Activated CD4-positive, alpha-beta T cell treated with anti-CD3 and anti-CD28 coated beads, Interleukin-2, amount 10 ng/mL, durations not matched to agents 7 days and 5 days (primary cell): ENCODE results near the gene KLHL21. TPM values are rescaled to one million over a fixed set of nuclear protein-coding genes. Genes with fewer than 3 reads are reported as not detected.

Source experiments
- CTCF ChIA-PET: fragments of 350-600 bp; sonication (Branson Sonifier 250); formaldehyde crosslinking; loops from one replicate; lab custom pipeline; 2021; ENCODE audit warnings: antibody characterized with exemption; lab: Charles Lee
- POLR2A ChIA-PET: fragments of 350-600 bp; sonication (Branson Sonifier 250); formaldehyde crosslinking; loops from one replicate; lab custom pipeline; 2021; ENCODE audit warnings: antibody characterized with exemption; lab: Charles Lee
- DNase-seq: peaks from one replicate; pipeline ENCODE4 v3.0.0-alpha.2; 2020
- H3K27ac Mint-ChIP-seq: one replicate; pipeline ENCODE4 v1.8.0; 2021; ENCODE audit warnings: mild to moderate bottlenecking, moderate library complexity, mixed read lengths
- H3K27me3 Mint-ChIP-seq: one replicate; pipeline ENCODE4 v1.8.0; 2021; ENCODE audit warnings: mixed read lengths
- H3K36me3 Mint-ChIP-seq: one replicate; pipeline ENCODE4 v1.8.0; 2021; ENCODE audit warnings: low read depth, mixed read lengths
- H3K4me1 Mint-ChIP-seq: one replicate; pipeline ENCODE4 v1.8.0; 2021; ENCODE audit warnings: mixed read lengths
- H3K4me3 Mint-ChIP-seq: one replicate; pipeline ENCODE4 v1.8.0; 2021; ENCODE audit warnings: mild to moderate bottlenecking, moderate library complexity, mixed read lengths
- H3K9me3 Mint-ChIP-seq: one replicate; pipeline ENCODE4 v1.8.0; 2021; ENCODE audit warnings: mixed read lengths
- total RNA-seq, 2 experiments: library from RNA; stranded (reverse); gene quantifications; one replicate each; pipeline ENCODE4 v1.2.3, GENCODE V29; 2021

The KLHL21 gene
- total RNA-seq, 2 experiments from 2014 or later: 17.3 to 20.0 TPM

- CTCF ChIA-PET: interaction anchor here (1.4 kb wide), 1 partner anchor 205 kb away, joined by 4 read pairs; no protein-coding TSS in a partner anchor
- Mint-ChIP-seq H3K36me3 (peaks cover 9% of the 10 kb centered on the region), H3K4me1 (peaks cover 40% of the 10 kb centered on the region), H3K27ac (no peak overlapping the region), H3K4me3 (no peak overlapping the region), H3K9me3 (no peaks in the 10 kb centered on the region), H3K27me3 (no peaks in the 10 kb centered on the region)
- POLR2A ChIA-PET: interaction anchor here (0.6 kb wide), 1 partner anchor 13 kb away, joined by 3 read pairs; no protein-coding TSS in a partner anchor
- DNase-seq: no peak
These were observed 18.3 kb downstream of the KLHL21 start for GRCh38 chr1:6584126-6585080.

GRCh38 chr1:6582370-6582769, 20.3 kb downstream of the KLHL21 start:
- DNase-seq: no peak
- H3K9me3 Mint-ChIP-seq: no peaks in the 10 kb centered on the region
- ChIA-PET CTCF (no interaction called here), POLR2A (no interaction called here)
- no peak overlapping the region for H3K4me3 Mint-ChIP-seq
- peaks cover 42% of the 10 kb centered on the region for H3K4me1 Mint-ChIP-seq
- H3K27me3 Mint-ChIP-seq: no peaks in the 10 kb centered on the region
- H3K27ac Mint-ChIP-seq: no peak overlapping the region
- peaks cover 4% of the 10 kb centered on the region for H3K36me3 Mint-ChIP-seq

- Mint-ChIP-seq H3K27ac (peak overlapping the region; percentile 98), H3K9me3 (no peaks in the 10 kb centered on the region), H3K27me3 (no peaks in the 10 kb centered on the region), H3K4me3 (peak overlapping the region; percentile 38), H3K36me3 (peaks cover 4% of the 10 kb centered on the region), H3K4me1 (peaks cover 41% of the 10 kb centered on the region)
- no peak for DNase-seq
- POLR2A ChIA-PET: interaction anchor here (0.6 to 0.7 kb wide), 2 partner anchors 28 to 54 kb away, joined by 3 to 6 read pairs; partner anchors contain the start of gene NOL9
- CTCF ChIA-PET: interaction anchor here (1.2 to 7.3 kb wide), 3 partner anchors 11 to 34 kb away, joined by 4 to 49 read pairs (median 5); partner anchors contain the start of genes NOL9 and TAS1R1
These were observed 20.9 kb downstream of the KLHL21 start for GRCh38 chr1:6581561-6582305.

- DNase-seq: no peak
- Mint-ChIP-seq H3K27ac (peak overlapping the region; percentile 98), H3K4me3 (peak overlapping the region; percentile 98), H3K36me3 (peaks cover 4% of the 10 kb centered on the region), H3K9me3 (no peaks in the 10 kb centered on the region), H3K4me1 (peaks cover 41% of the 10 kb centered on the region), H3K27me3 (no peaks in the 10 kb centered on the region)
- ChIA-PET CTCF (interaction anchor here (1.0 to 7.3 kb wide), 10 partner anchors 8 to 39 kb away, joined by 3 to 49 read pairs (median 4); partner anchors contain the start of genes NOL9 and TAS1R1), POLR2A (interaction anchor here (0.6 to 0.7 kb wide), 2 partner anchors 27 to 53 kb away, joined by 3 to 6 read pairs; partner anchors contain the start of gene NOL9)
These were observed 21.9 kb downstream of the KLHL21 start for GRCh38 chr1:6580593-6581409.

GRCh38 chr1:6580119-6580592, 22.5 kb downstream of the KLHL21 start:
- Mint-ChIP-seq H3K36me3 (peaks cover 4% of the 10 kb centered on the region), H3K27ac (peak overlapping the region; percentile 98), H3K4me3 (peak overlapping the region; percentile 98), H3K9me3 (no peaks in the 10 kb centered on the region), H3K27me3 (no peaks in the 10 kb centered on the region), H3K4me1 (peaks cover 40% of the 10 kb centered on the region)
- CTCF ChIA-PET: interaction anchor here (1.0 to 7.3 kb wide), 9 partner anchors 9 to 40 kb away, joined by 3 to 49 read pairs (median 4); partner anchors contain the start of genes NOL9 and TAS1R1
- POLR2A ChIA-PET: no interaction called here
- peak; percentile 22 for DNase-seq

GRCh38 chr1:6579374-6580118, 23.1 kb downstream of the KLHL21 start, which contains the start of gene ZBTB48:
Gene ZBTB48, plus strand, starts transcription at chr1:6579994. Its CDS starts 616 bp downstream, at chr1:6580610.
- H3K27ac Mint-ChIP-seq: peak within 1 kb of the TSS; percentile 98
- DNase-seq: peak; percentile 98
- POLR2A ChIA-PET: no interaction called here
- no peaks in the 10 kb centered on the region for H3K9me3 Mint-ChIP-seq
- CTCF ChIA-PET: interaction anchor here (1.2 to 7.3 kb wide), 6 partner anchors 8 to 40 kb away, joined by 3 to 49 read pairs (median 4); partner anchors contain the start of genes NOL9 and TAS1R1
- H3K27me3 Mint-ChIP-seq: no peaks in the 10 kb centered on the region
- H3K4me1 Mint-ChIP-seq: peaks cover 37% of the 10 kb centered on the region
- H3K36me3 Mint-ChIP-seq: peaks cover 4% of the 10 kb centered on the region
- H3K4me3 Mint-ChIP-seq: peak within 1 kb of the TSS; percentile 98

GRCh38 chr1:6578624-6579373, 23.9 kb downstream of the KLHL21 start:
- H3K27ac Mint-ChIP-seq: peak overlapping the region; percentile 98
- DNase-seq: no peak
- H3K27me3 Mint-ChIP-seq: no peaks in the 10 kb centered on the region
- no peaks in the 10 kb centered on the region for H3K9me3 Mint-ChIP-seq
- peaks cover 37% of the 10 kb centered on the region for H3K4me1 Mint-ChIP-seq
- POLR2A ChIA-PET: no interaction called here
- H3K4me3 Mint-ChIP-seq: peak overlapping the region; percentile 98
- CTCF ChIA-PET: interaction anchor here (0.6 to 7.3 kb wide), 3 partner anchors 25 to 115 kb away, joined by 3 to 49 read pairs (median 3); partner anchors contain the start of genes NOL9 and TAS1R1
- H3K36me3 Mint-ChIP-seq: peaks cover 4% of the 10 kb centered on the region

- DNase-seq: no peak
- Mint-ChIP-seq H3K4me3 (no peak overlapping the region), H3K4me1 (peaks cover 37% of the 10 kb centered on the region), H3K27ac (no peak overlapping the region), H3K27me3 (no peaks in the 10 kb centered on the region), H3K36me3 (peaks cover 4% of the 10 kb centered on the region), H3K9me3 (no peaks in the 10 kb centered on the region)
- CTCF ChIA-PET: interaction anchor here (0.6 to 7.3 kb wide), 4 partner anchors 19 to 114 kb away, joined by 3 to 49 read pairs (median 4); partner anchors contain the start of genes NOL9 and TAS1R1
- POLR2A ChIA-PET: no interaction called here
These were observed 24.7 kb downstream of the KLHL21 start for GRCh38 chr1:6577831-6578525.

GRCh38 chr1:6574818-6575217, 27.9 kb downstream of the KLHL21 start:
- ChIA-PET CTCF (interaction anchor here (1.1 to 7.3 kb wide), 3 partner anchors 9 to 25 kb away, joined by 3 to 49 read pairs (median 4); partner anchors contain the start of genes NOL9 and TAS1R1), POLR2A (no interaction called here)
- Mint-ChIP-seq H3K4me1 (peaks cover 15% of the 10 kb centered on the region), H3K27me3 (peaks cover 4% of the 10 kb centered on the region), H3K36me3 (peaks cover under 1% of the 10 kb centered on the region), H3K27ac (no peak overlapping the region), H3K4me3 (no peak overlapping the region), H3K9me3 (peaks cover 6% of the 10 kb centered on the region)
- no peak for DNase-seq
